ENCODE measurements around the gene POLD2. TPM values are rescaled to one million over a fixed set of nuclear protein-coding genes. Genes with fewer than 3 reads are reported as not detected.

Gene POLD2
- total and polyA plus RNA-seq, 2 of the 8 experiments (the other 6 are each of a cell fraction or from before 2014, with no cell fraction given), result 148 to 214 TPM

GRCh38 chr7:44079331-44080021 is 43.9 kb downstream of the POLD2 start:
- no peak overlapping the region for H4K8ac ChIP-seq (ENCODE audit: extremely low read depth, insufficient read depth, low read length)
- H3K4me2 ChIP-seq (ENCODE audit: insufficient read depth in 1 of 2, low read depth in 2 of 2, low read length in 2 of 2), result no peak overlapping the region
- CTCF ChIA-PET (ENCODE audit: partially characterized antibody), result interaction anchor here (1.1 to 1.6 kb wide), 2 partner anchors 22 to 33 kb away, joined by 3 read pairs; no protein-coding TSS in a partner anchor
- H2BK120ac ChIP-seq (replicated peaks; ENCODE audit: low read depth, low read length), result no peak overlapping the region
- no peak overlapping the region for H3K23ac ChIP-seq (ENCODE audit: insufficient read length)
- H2BK20ac ChIP-seq (ENCODE audit: low read length), result no peak overlapping the region
- no peak overlapping the region for H3K27ac ChIP-seq (ENCODE audit: low read depth, low read length)
- H4K91ac ChIP-seq (replicated peaks; ENCODE audit: insufficient read length, low read length), result no peak overlapping the region
- no peak for FAIRE-seq
- WGBS, 2 experiments (ENCODE audit: extremely low coverage in 1 of 2, insufficient coverage in 1 of 2, insufficient read length in 1 of 2, insufficient replicate concordance in 2 of 2, low coverage in 1 of 2, low lambda C conversion rate in 2 of 2, missing lambda C conversion rate in 1 of 2), result 81% methylated on average over 10 of the region's 11 CpGs; no CpG with 5 or more reads in 1 of the 2 experiments
- H3K9ac ChIP-seq (replicated peaks in 1 of 4; ENCODE audit: extremely low read depth in 1 of 4, low read depth in 3 of 4, low read length in 3 of 4), result no peak overlapping the region
- H2AFZ ChIP-seq (ENCODE audit: low read length), result no peak overlapping the region
- H2BK15ac ChIP-seq (ENCODE audit: low read length), result no peak overlapping the region
- H4K5ac ChIP-seq (ENCODE audit: insufficient read length, low read depth, low read length), result no peak overlapping the region
- no peaks in the 10 kb centered on the region for H3K79me2 ChIP-seq (ENCODE audit: control insufficient read depth in 1 of 2, insufficient read depth in 2 of 2, low read length in 2 of 2)
- peaks cover 4% of the 10 kb centered on the region; the same call in 1 of the 2 replicates for H3K23me2 ChIP-seq (ENCODE audit: low read depth, low read length)
- H3K4me3 ChIP-seq (ENCODE audit: extremely low read depth in 1 of 4, insufficient read depth in 2 of 4, low read depth in 3 of 4, low read length in 4 of 4), result no peak overlapping the region
- no peak overlapping the region for H2BK5ac ChIP-seq (ENCODE audit: low read depth, low read length)
- peaks cover 12 to 20% (median 14%) of the 10 kb centered on the region in 4 experiments for H3K36me3 ChIP-seq (ENCODE audit: control insufficient read depth in 2 of 4, insufficient read depth in 4 of 4, low read length in 3 of 4)
- H3K27me3 ChIP-seq (replicated peaks in 1 of 4; ENCODE audit: control insufficient read depth in 3 of 4, extremely low read depth in 1 of 4, insufficient read depth in 3 of 4, low read length in 3 of 4), result no peaks in the 10 kb centered on the region; a peak in 2 of 7 replicates
- H3K9me3 ChIP-seq (ENCODE audit: insufficient read depth in 2 of 2, low read depth in 1 of 2, low read length in 1 of 2), result no peaks in the 10 kb centered on the region
- no peak overlapping the region for H3K18ac ChIP-seq (ENCODE audit: extremely low read depth, low read length)
- H4K20me1 ChIP-seq (replicated peaks in 1 of 2; ENCODE audit: control insufficient read depth in 1 of 2, insufficient read depth in 2 of 2, low read length in 2 of 2), result peaks cover 0 to 5% of the 10 kb centered on the region in 2 experiments
- TF ChIP-seq POLR2A (IDR thresholded peaks at IDR 0.05; ENCODE audit: control extremely low read depth in 1 of 2, low read depth in 2 of 2, low read length in 2 of 2) (no peak), CEBPB (IDR thresholded peaks at IDR 0.05; ENCODE audit: low read depth, low read length) (no peak), RXRA (IDR thresholded peaks at IDR 0.05; ENCODE audit: insufficient read depth, low read depth, low read length) (no peak), SRF (IDR thresholded peaks at IDR 0.05; ENCODE audit: low read depth, low read length) (no peak), NRF1 (IDR thresholded peaks at IDR 0.05; ENCODE audit: low read depth, low read length) (no peak), TEAD4 (IDR thresholded peaks at IDR 0.05; ENCODE audit: low read depth, low read length) (no peak), FOSL1 (IDR thresholded peaks at IDR 0.05; ENCODE audit: insufficient read depth, low read depth, low read length) (no peak), EP300 (IDR thresholded peaks at IDR 0.05; ENCODE audit: borderline replicate concordance in 1 of 2, low read depth in 2 of 2, low read length in 2 of 2) (no peak)
- H3K4me1 ChIP-seq (replicated peaks in 1 of 4; ENCODE audit: control insufficient read depth in 3 of 4, insufficient read depth in 4 of 4, low read length in 3 of 4), result no peaks in the 10 kb centered on the region
- H2AK5ac ChIP-seq (ENCODE audit: low read depth, low read length), result no peak overlapping the region
- H2BK12ac ChIP-seq (ENCODE audit: low read depth, low read length), result no peak overlapping the region
- no peaks in the 10 kb centered on the region for H3K79me1 ChIP-seq (ENCODE audit: low read depth, low read length)
- DNase-seq (ENCODE audit: low read depth in 1 of 2, low spot score in 2 of 2), result no peak
- H3K56ac ChIP-seq (replicated peaks; ENCODE audit: insufficient read length, low read depth, low read length), result no peak overlapping the region
- no peak overlapping the region for H3K14ac ChIP-seq (ENCODE audit: insufficient read length)
- POLR2A ChIA-PET (ENCODE audit: partially characterized antibody), result interaction anchor here (1.0 to 5.5 kb wide), 3 partner anchors 9 to 14 kb away, joined by 3 to 48 read pairs (median 9); partner anchors contain the start of gene PGAM2
- H3K4ac ChIP-seq (replicated peaks; ENCODE audit: insufficient read length, low read depth, low read length), result no peak overlapping the region

Data from H1 (cell line).